GM19240 (cell line): ENCODE measurements around the gene ZNF829.

Experiments used
- DNase-seq: peaks from one replicate; pipeline ENCODE4 v3.0.0; 2011; ENCODE audit warnings: low spot score; ENCODE audit not compliant: insufficient read length

The ZNF829 gene

DNA sequence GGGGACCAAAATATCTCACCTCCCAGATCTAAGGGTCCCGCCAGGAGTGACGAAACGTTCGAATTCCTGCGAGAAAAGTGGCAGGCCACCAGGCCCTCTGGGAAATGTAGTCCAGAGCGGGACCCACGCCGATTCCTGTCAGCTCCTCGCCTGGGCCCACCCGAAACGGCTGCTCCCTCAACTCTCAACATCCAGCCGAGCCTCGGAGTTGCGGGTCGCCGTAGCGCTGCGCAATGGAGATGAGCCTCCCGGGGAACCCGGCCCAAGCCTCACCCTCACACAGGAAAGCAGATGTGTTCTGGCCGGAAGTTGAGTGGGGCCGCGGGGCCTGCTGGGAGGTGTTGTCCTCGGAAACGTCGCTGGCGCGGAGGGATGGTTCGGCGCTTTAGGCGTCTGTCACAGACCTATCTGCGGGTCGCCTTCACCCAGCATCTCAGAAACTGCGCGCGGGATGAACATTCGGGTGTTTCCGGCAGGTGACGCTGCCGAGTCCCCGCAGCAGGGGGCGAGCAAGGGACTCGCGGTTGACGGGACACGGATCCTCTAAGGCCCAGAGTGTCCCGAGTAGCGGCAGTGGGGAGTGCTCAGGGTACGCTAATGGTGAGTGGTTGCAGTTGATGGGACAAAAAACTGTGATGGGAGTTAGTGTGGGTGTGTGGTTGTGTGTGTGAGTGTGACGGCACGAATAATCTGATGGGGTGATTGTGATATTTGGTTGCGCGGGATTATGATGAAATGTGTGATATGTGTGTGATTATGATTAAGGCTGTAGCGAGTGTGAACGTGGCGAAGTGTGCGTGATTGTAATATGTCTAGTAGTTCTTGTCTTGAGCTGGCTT is at the start of gene ZNF829, which contains the start of gene ZNF568:
Gene ZNF829 (minus strand): TSS at position 300 of the 839 bp plus-strand sequence. CDS start 1,124 bp downstream, outside the sequence.
Gene ZNF568 (plus strand): TSS at position 341 of the 839 bp plus-strand sequence. CDS start 6,439 bp downstream, outside the sequence.
- DNase-seq, result peak; percentile 45

GRCh38 chr19:36963280-36963679 is 47.2 kb upstream of the ZNF829 start:
- DNase-seq, result no peak

GRCh38 chr19:36962346-36962745 is 46.3 kb upstream of the ZNF829 start:
- no peak for DNase-seq

- no peak for DNase-seq
Observed at GRCh38 chr19:36950335-36951119, 34.4 kb upstream of the ZNF829 start.

GRCh38 chr19:36939153-36939552 is 23.1 kb upstream of the ZNF829 start:
- DNase-seq, result no peak

DNA sequence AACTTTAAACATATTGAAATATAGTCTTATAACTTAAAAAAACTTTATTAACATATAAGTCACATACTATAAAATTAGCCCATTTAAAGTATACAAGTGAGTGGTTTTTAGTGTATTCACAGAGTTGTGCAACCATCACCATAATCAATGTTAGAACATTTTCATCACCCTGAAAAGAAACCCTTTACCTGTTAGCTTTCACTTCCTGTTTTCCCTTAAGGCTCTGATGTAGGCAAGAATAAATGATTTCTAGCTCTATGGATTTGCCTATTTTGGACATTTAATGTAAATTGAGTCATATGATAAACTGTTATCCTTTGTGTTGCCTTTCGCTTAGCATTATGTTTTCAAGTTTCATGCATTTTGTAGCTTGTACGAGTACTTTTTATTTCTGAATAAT is 15.6 kb upstream of the ZNF829 start:
- no peak for DNase-seq

GRCh38 chr19:36918090-36918489 is 2.0 kb upstream of the ZNF829 start:
- no peak for DNase-seq

DNA sequence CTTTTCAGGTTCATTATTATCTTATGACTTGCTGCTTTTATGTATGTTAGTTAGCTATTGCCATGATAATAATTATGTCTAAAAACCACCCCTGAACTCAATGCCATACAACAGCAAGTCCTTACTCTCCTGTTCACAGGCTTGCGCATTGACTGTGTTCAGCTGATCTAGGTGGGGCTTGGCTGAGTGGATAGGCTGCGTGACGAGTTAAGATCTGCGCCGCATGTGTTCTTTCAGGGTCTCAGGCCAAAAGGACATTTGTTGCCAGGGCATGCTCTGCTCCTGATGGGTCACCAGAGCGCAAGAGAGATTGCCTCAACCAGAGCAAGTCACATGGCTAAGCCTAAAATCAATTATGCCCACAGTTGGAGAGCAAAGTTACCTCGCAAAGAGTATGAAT is 900 bp upstream of the ZNF829 start:
- no peak for DNase-seq

DNA sequence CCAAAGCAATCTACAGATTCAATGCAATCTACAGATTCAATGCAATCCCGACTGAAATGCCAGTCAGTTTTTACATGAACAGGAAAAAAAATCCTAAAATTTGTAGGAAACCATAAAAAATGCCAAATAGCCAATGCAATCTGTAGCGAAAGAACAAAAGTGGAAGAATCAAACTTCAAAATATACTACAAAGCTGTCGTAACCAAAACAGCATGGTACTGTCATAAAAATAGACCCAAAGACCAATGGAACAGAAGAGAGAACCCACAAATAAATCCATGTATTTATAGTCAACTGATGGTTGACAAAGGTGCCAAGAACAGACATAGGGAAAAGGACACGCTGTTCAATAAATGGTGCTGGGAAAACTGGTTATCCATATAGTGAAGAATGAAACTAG is 17.7 kb downstream of the ZNF829 start:
- DNase-seq, result no peak

- DNase-seq, result no peak
Observed at GRCh38 chr19:36894849-36895383, 21.2 kb downstream of the ZNF829 start.

- no peak for DNase-seq
Observed at GRCh38 chr19:36891768-36892357, 24.2 kb downstream of the ZNF829 start.

- no peak for DNase-seq
Observed at GRCh38 chr19:36876993-36877938, 38.8 kb downstream of the ZNF829 start.

GRCh38 chr19:36851898-36852297 is 64.2 kb downstream of the ZNF829 start:
- DNase-seq, result no peak

DNA sequence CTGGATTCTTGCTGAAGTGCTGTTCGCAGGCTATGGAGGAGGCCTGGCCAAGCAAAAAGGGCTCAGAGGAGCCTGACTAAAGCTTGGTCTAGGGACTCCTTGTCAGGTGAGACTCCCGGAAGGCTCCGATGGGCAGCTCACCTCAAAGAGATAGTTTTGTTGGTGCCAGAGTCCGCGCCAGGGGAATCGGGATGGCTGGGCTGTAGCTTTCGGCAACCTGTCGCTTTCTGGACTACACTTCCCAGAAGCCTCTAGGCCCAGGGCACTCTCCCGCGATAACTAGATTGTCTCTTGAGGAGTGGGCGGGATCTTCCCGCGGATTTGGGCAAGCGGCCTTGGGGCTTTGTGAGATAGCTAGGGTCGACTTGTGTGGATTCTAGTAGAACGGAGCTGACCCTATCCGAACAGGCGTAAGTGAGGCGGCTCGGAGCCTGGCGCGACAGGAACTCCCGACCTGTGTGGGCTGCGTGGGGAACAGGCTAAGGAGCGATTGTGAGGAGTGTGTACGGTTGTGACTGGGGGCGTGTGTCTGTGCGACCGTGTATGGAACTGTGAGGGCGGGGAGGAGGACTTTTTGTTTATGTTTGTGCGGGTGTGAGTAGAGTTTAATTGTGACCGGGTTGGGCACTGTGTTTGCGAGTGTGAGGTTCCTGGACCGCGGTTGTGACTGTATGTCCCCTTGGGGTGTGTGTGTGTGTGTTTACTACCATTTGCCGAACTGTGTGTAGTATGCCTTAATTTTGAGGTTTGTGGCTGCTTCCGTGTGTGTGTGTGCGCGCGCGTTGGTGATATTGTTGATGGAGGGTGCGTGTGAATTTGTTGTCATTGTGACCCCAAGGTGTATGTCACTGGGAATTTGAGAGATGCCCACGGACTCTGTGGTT is 65.3 kb downstream of the ZNF829 start, which contains the start of gene ZNF345:
Gene ZNF345 (plus strand): TSS at position 318 of the 884 bp plus-strand sequence. CDS start 25,955 bp downstream, outside the sequence.
- DNase-seq, result peak; percentile 65

DNA sequence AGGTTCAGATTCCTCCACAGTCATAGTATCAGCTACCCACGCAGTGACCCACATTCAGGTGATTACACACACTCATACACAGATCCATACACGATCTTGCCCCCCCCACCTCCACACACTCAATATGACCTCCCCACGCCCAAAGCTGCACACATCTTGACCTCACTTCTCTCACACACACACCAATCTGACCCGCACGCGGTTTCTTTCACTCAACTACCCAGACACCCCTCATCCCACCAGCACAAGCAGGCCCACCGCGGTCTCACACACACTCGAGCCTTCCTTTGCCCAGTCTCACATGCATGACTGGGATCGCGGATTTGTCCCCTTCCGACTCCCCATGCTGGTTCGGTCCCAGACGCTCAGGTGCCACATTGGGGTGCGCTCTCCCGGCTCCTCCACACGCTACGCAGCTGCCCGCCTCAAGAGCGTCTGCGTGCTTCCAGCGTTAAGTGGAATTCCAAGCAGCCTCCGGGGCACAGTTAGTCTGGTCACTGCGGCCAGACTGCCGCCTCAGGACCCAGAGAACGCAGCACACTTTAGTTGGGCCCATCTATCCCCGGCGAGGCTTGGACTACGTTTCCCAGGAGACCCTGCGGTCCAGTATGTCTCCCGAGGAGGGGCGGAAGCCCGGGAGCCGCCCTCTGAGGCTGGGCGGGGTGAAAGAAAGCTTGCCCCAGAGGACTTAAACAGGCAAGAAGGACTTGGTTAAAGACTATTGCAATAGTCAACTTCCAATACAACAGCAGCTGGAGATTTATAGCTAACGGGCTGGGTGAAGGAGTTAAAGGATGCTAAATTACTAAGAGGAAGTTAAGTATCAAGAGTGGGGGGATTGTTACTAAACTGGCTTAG is 66.2 kb downstream of the ZNF829 start:
- DNase-seq, result peak; percentile 74

DNA sequence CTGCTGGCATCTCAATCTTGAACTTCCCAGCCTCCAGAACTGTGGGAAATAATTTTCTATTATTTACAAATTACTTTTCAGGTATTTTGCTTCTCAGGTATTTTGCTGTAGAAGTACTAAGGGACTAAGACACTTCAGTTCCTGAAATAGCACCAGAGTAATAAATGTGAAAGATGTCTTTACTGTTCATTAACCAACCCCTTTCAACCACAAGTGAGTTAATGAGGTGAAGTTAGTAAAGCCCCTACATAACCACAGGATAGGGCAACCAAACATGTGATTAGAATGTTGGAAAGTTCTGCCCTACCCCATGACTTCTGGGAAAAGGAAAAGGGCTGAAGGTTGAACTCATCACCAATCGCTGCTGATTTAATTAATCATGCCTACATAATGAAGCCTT is 68.1 kb downstream of the ZNF829 start:
- no peak for DNase-seq

DNA sequence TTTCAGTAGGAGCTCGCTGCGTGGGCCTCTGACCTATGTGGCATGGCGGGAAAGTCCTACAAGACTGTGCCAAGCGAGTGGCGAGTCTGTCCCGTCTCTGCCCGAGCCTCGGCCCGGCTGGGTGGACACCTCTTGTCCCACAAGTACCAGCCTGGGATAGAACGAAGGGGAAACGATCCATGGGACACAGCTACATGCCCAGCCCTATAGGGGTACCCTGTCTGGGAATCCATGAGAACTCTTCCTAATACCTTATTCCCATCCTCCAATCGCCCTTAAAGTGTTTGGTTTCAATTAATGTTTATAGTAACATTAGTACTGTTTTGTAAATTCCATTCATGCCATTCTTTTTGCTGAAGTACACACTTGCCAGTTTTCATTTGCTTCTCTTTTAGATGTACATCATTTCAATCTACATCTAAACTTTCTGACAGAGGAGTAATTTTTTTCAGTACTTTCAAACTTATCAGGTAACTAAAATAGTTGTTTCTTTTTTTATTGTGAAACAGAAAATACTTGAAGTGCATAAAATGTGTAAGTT is 77.2 kb downstream of the ZNF829 start:
- DNase-seq, result no peak
